Lower leg skin (tissue), 4 donors: ENCODE results near the gene TBC1D22A. TPM values are rescaled to one million over a fixed set of nuclear protein-coding genes. Genes with fewer than 3 reads are reported as not detected.

Source experiments
- DNase-seq, 2 donors: peaks; one replicate each; pipeline ENCODE4 v3.0.0-alpha.2; 2019; ENCODE audit warnings: low spot score in 2 of 2
- H3K4me3 ChIP-seq: fragments of 200-600 bp; sonication (generic); 2 replicates; pipeline ENCODE4 v1.5.1; 2017; ENCODE audit warnings: mild to moderate bottlenecking, low read depth; ENCODE audit not compliant: poor library complexity, severe bottlenecking
- POLR2A ChIP-seq, 2 donors: fragments of 450-650 bp; IDR thresholded peaks; one replicate each; pipeline ENCODE4 v1.6.1; 2016 to 2017; ENCODE audit warnings: antibody characterized with exemption in 2 of 2, mild to moderate bottlenecking in 1 of 2, moderate library complexity in 1 of 2
- WGBS, 2 donors: methylation state at CpG; one replicate each; pipeline ENCODE4 v1.1.5; 2018; 5-methylcytosine and 5-hydroxymethylcytosine counted together
- intact Hi-C: fragments of 100-400 bp; cut with DNase I; formaldehyde crosslinking; loops from one replicate; pipeline ENCODE4 v1.15.0; 2023; ENCODE audit warnings: low total_unique reads
- total RNA-seq, 4 donors: library from RNA; depleted of rRNA; stranded (reverse); fragments of >200 nt; gene quantifications; one replicate each; pipeline ENCODE4 v1.1.0, GENCODE V29; 2016
- TF ChIP-seq, protein P1 (sequence below), 3 donors: fragments of 450-650 bp; IDR thresholded peaks; one replicate each; pipeline ENCODE4 v1.5.1; 2016; ENCODE audit warnings: antibody characterized with exemption in 3 of 3, mild to moderate bottlenecking in 3 of 3, moderate library complexity in 2 of 3

The TBC1D22A gene
- total RNA-seq, 4 donors from 2014 or later, result 21.8 to 32.3 (median 31.6) TPM

DNA sequence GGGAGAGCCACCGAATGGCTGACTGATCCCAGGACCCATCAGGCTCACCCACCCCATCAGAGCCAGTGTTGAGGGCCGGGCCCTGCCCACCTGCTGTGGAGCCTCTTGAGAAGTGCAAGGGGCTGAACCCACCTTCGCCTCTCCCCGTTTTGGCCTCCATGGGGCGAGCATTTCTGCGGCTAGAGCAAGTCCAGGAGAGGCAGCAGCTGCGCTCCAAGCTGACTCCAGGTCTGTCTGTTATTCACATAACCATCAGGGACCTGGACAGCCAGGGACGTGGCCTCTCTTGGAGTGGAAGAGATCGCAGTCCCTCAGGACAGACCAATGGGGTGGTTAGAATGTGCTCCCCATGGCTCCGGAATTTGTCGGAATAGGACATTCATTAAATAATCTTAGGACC lies 231.8 kb downstream of the TBC1D22A start:
- WGBS, 2 donors, result 90 to 93% methylated on average over 11 of the region's 11 CpGs

DNA sequence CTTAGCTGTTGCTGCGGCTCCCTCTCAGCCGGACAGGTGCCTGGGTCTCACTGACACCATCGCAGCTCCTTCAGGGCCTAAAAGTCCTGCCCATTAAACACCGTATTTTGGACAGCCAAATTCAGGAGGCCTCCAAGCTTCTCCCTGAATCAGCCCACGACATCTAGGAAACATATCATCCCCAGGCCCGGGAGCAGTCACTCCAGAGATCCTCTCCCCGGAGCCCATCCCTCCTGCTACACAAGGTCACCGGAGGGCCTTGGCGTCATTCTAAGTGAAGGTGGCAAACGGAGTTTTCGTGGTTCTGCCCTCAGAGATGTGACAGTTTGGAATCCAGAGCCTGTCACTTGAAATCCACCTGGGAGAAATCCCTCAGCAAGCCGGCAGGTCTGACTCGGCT lies 232.5 kb downstream of the TBC1D22A start:
- TF ChIP-seq, protein P1, sequence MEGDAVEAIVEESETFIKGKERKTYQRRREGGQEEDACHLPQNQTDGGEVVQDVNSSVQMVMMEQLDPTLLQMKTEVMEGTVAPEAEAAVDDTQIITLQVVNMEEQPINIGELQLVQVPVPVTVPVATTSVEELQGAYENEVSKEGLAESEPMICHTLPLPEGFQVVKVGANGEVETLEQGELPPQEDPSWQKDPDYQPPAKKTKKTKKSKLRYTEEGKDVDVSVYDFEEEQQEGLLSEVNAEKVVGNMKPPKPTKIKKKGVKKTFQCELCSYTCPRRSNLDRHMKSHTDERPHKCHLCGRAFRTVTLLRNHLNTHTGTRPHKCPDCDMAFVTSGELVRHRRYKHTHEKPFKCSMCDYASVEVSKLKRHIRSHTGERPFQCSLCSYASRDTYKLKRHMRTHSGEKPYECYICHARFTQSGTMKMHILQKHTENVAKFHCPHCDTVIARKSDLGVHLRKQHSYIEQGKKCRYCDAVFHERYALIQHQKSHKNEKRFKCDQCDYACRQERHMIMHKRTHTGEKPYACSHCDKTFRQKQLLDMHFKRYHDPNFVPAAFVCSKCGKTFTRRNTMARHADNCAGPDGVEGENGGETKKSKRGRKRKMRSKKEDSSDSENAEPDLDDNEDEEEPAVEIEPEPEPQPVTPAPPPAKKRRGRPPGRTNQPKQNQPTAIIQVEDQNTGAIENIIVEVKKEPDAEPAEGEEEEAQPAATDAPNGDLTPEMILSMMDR (IDR thresholded peaks at IDR 0.05), result no peak
- TF ChIP-seq POLR2A (IDR thresholded peaks at IDR 0.05), result no peak
- no peak overlapping the region for H3K4me3 ChIP-seq
- intact Hi-C loops, result no loop called here
- peak in 1 of 2 donors; percentile 68 for DNase-seq
- WGBS, 2 donors, result 93 to 95% methylated on average over 13 of the region's 13 CpGs

More for the DNA sequence above, 231.8 kb downstream of the TBC1D22A start:
- no peak for TF ChIP-seq POLR2A (IDR thresholded peaks at IDR 0.05)
- TF ChIP-seq, protein P1 (IDR thresholded peaks at IDR 0.05), result no peak
- no peak overlapping the region for H3K4me3 ChIP-seq
- DNase-seq, result peak in 1 of 2 donors; percentile 74
- intact Hi-C loops, result no loop called here

DNA sequence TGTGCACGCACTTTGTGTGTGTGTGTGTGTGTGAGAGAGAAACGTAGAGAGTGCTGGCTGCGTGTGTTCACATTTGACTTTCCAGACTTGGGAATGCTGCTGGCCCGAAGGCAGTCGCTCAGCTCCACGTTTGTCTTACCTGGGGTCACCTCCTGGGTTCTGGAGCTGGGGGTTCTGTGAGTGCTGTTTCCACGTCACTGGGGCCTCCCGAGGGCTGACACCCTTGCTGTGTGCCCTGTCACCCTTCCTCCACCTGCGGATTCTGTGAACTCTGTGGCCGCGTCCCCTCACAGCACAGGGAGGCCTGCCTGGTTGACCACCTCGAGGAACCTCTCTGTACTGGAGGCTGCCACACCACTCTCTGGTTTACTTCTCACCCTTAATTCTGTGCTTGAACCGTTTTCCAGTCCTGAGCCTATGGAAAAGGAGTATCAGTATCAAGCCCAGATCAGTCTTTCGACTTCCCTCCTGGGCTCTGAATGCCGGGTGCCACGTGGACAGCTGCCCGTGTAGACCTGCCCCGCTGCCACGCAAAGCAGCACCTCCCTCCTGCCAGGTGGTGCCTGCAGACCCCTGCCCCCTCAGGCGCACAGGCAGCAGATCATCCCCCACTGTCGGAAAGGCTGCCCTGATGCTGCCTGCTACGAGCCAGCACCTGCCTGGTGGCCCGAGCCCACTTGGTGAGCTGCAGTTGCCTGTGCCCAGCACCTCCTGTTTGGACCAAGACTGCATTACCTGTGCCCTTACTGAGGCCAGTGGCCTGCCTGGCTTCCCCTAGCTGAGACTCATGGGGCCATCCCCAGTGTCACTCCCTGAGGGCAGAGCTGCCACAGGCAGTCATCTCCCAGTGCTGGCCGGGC lies 233.3 kb downstream of the TBC1D22A start:
- H3K4me3 ChIP-seq, result no peak overlapping the region
- 93 to 96% methylated on average over 22 of the region's 24 CpGs for WGBS, 2 donors
- intact Hi-C loops, result no loop called here
- TF ChIP-seq, protein P1 (IDR thresholded peaks at IDR 0.05), result no peak
- TF ChIP-seq POLR2A (IDR thresholded peaks at IDR 0.05), result no peak
- peak in 1 of 2 donors; percentile 80 for DNase-seq

DNA sequence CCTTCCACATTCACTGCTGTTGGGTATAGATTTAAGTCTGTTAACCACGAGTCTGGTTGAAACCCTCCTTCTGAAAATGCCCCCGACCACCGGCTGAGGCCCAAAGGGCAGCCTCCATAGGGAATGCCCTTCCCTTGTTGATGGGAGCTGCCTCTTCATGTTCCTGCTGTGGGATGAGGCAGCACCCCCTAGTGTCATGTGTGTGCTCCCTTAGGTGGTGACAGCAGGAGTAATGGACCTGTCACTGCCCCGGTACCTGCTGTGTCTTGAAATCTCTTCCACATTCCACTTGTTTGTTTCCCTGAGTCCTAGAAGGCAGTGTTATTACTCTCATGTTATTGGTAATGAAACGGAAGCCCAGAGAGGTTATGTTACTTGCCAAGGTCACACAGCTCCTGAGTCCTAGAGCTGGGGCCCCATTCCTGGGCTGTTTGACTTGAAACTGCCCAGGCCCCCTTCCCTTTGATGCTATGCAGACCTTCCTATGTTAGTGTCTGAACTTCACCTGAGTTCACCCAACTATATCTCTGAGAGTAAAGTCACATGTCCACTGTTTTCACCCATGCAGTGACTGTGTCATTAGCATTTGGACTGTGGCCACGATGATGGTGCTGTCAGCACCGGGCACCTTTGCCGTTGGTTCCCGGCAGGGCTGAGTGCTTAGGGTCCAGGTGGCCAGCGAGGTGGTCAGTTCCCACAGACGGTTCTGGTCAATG lies 234.3 kb downstream of the TBC1D22A start:
- 92% methylated on average over 11 of the region's 11 CpGs for WGBS, 2 donors
- no peak overlapping the region for H3K4me3 ChIP-seq
- TF ChIP-seq, protein P1 (IDR thresholded peaks at IDR 0.05), result no peak
- TF ChIP-seq POLR2A (IDR thresholded peaks at IDR 0.05), result no peak
- peak in 1 of 2 donors; percentile 70 for DNase-seq
- intact Hi-C loops, result no loop called here

DNA sequence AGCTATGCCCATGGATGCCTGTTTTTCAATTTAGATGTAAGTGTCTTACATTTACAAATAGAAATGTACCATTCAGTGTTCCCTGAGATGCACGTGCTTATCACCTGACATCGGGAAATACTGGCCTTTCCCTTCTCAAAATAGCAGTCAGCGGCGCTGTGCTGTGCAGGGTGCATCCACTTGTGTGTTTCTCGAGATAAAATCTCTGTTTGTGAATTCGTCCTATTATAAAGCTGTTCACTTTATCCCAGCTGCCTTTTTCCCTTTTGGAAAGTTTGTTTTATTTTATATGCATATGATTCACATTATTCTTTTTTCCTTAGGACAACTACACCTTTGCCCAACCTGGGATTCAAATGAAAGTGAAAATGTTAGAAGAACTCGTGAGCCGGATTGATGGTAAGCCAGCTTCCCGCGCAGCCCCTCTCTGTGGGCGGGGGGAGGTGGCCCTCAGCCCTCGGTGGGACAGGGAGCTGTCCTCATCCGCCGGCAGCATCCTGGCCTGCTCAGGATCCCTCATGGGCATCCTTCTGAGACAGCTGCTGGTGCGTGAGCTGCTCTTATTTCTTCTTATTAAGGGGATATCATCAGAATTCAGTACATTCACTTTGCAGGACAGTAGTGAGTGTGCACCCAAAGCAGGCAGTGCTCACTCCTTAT lies 235.0 kb downstream of the TBC1D22A start:
- WGBS, 2 donors, result 89 to 91% methylated on average over 15 of the region's 15 CpGs
- peak in 1 of 2 donors; percentile 50 for DNase-seq
- TF ChIP-seq, protein P1 (IDR thresholded peaks at IDR 0.05), result no peak
- TF ChIP-seq POLR2A (IDR thresholded peaks at IDR 0.05), result no peak
- H3K4me3 ChIP-seq, result no peak overlapping the region
- intact Hi-C loops, result no loop called here
